ENCODE data around the gene NRG3.

The NRG3 gene

DNA sequence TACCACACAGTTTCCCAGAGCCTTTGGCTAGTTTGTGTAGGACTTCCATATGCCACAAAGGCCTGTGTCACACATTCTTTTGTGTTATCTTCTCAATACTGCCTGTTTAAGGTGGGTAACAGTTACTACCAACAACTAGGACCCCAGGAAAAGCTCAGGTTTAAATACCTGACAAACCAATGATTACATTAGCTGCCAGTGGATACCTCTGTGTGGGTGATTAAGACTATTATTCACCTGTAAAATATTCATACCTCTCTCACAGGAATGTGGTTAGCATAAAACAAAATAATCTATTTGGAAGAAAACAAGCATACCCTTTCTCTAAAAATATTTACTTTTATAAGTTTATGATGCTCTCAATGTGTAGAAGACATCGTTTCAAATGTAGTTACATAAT, 1007.7 kb downstream of the NRG3 start:
- in situ Hi-C loops (cut with HindIII; ENCODE audit: low sequenced_read_pairs) = no loop called here

DNA sequence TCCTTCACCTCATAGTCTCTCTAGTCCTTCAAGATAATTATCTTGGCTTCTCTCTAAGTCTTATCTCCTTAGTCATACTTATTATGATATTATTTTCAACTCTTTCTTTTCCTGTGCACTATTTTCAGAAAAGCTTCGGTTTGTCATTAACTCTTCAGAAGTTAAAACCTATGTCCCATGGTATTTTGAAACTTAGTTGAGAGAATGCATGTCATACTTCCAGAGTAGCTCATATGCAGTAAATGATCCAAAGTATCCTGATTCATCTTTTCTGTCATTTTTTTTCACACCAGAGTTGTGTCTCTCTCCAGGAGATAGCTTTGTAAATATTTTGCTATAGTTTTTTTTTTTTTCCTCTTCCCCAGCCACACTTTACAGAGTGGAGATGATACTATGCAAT, 1008.6 kb downstream of the NRG3 start:
- in situ Hi-C loops (cut with HindIII; ENCODE audit: low sequenced_read_pairs) = no loop called here

- in situ Hi-C loops (cut with HindIII; ENCODE audit: low sequenced_read_pairs) = no loop called here
Measured at GRCh38 chr10:82887488-82887887, 1012.5 kb downstream of the NRG3 start.

GRCh38 chr10:82888809-82889455, 1013.9 kb downstream of the NRG3 start:
- in situ Hi-C loops (cut with HindIII; ENCODE audit: low sequenced_read_pairs) = no loop called here

- in situ Hi-C loops (cut with HindIII; ENCODE audit: low sequenced_read_pairs) = no loop called here
Measured at GRCh38 chr10:82889728-82890127, 1014.7 kb downstream of the NRG3 start.

GRCh38 chr10:82890573-82890972, 1015.6 kb downstream of the NRG3 start:
- in situ Hi-C loops (cut with HindIII; ENCODE audit: low sequenced_read_pairs) = no loop called here

- in situ Hi-C loops (cut with HindIII; ENCODE audit: low sequenced_read_pairs) = no loop called here
Measured at GRCh38 chr10:82908096-82908495, 1033.1 kb downstream of the NRG3 start.

- in situ Hi-C loops (cut with HindIII; ENCODE audit: low sequenced_read_pairs) = no loop called here
Measured at GRCh38 chr10:82908751-82909150, 1033.8 kb downstream of the NRG3 start.

DNA sequence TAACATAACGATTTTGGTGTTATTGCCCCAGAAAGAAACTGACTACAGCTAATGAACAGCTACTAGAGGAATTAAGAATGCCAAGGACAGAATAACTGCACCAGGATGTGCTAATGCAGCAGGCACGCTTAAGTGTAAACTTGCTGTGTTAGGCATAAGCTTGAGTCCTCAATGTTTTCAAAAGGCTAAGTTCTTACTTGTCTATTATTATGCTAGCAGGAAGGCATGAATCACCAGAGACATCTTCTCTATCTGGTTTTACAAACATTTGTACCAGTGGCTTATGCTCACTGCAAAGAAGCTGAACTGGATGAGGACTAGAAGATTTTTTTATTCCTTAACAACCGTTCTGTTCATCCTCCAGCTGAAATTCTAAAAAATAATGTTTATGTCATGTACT, 1035.3 kb downstream of the NRG3 start:
- in situ Hi-C loops (cut with HindIII; ENCODE audit: low sequenced_read_pairs) = no loop called here

DNA sequence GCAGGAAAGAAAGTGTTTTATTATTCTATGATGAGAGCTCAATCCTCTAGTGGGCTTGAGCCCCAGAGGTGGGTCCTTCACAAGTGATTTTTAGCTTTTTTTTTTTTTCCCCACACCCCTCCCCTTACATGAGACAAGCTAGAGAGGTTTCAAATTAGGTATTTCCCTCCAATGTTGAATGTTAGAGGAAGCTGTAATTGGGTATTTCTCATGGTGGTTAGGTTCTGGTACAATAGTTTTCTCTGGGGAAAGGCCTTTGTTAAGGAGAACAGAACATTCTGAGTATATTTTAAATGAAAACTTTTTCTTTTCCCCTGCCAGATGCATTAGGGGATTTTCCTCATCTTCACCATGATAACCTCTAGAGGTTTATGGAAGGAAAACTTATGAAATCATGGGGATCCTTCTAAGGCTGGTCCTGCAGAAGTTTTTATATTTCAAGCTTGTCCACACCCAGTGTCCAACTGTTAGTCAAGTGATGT, 1039.7 kb downstream of the NRG3 start:
- in situ Hi-C loops (cut with HindIII; ENCODE audit: low sequenced_read_pairs) = no loop called here

DNA sequence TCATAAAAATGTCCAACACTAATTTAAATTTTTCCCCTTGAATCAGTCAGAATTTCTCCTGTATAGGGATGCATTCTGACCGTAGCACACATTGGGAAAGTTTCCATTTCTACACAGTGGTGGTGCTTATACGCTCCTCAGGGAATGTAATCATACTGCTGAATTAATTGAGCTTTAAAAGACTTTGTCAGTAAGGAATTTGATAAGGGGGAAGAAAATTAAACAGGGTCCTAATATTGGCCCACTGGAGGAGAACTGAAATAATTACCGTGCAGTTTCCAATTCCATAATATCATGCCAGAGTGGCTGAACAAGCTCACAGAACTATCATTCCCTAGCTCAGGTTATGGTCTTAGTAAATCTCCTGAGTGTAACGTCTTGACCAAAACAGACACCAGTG, 1041.9 kb downstream of the NRG3 start:
- in situ Hi-C loops (cut with HindIII; ENCODE audit: low sequenced_read_pairs) = no loop called here

DNA sequence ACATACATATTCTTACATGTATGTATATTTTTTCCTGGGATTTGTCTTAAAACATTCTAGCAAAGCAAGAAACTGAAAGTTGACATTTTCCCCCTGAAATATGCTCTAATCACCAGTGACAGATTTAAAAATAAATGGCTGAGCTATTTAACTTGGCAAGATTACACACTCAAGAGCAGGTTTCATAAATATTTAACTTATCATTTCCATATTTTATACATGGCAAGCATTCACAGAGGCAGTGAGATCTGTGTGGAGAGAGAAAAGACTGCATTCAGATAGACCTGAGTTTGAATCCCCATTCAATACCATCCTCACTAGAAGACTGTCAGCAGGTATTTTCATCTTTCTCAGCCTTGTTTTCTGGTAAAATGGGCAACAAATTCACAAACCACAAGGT, 1043.0 kb downstream of the NRG3 start:
- in situ Hi-C loops (cut with HindIII; ENCODE audit: low sequenced_read_pairs) = no loop called here

DNA sequence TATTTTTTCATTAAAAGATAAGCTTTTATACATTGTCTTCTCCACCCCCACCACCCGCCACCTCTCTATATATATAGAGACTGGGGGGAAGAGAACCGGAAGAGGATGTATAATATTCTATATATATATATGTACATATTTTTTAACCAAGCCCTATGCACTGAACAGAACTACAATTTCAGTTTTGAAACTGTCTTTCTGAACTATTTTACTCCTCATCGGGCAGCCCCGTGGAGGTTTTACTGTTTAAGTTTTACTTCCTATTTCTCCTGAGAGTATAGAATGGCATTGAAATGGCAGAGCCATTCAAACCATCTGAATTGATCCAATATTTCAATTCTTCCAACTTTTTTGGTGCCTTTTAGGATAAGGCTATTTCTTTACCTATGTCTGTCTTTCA, 1047.1 kb downstream of the NRG3 start:
- in situ Hi-C loops (cut with HindIII; ENCODE audit: low sequenced_read_pairs) = no loop called here

- in situ Hi-C loops (cut with HindIII; ENCODE audit: low sequenced_read_pairs) = no loop called here
Measured at GRCh38 chr10:82922755-82923154, 1047.8 kb downstream of the NRG3 start.

DNA sequence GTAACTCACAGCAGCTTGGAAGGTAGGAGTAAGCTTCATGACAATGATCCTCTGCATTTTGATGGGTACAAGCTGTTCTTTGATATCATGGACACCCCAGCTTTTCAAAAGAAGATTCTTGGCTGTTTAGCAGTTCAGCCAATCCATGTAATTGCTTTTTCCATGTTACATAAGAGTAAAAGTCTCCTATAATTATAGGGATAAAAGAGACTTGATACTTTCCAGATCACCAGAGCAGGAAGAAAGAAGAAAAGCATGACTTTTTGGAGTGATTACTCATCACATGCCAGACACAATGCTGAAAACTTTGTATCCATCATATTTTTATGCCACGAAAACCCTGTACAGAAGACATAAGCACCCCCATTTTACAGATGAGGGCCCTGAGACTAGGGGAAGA, 1049.7 kb downstream of the NRG3 start:
- in situ Hi-C loops (cut with HindIII; ENCODE audit: low sequenced_read_pairs) = no loop called here

DNA sequence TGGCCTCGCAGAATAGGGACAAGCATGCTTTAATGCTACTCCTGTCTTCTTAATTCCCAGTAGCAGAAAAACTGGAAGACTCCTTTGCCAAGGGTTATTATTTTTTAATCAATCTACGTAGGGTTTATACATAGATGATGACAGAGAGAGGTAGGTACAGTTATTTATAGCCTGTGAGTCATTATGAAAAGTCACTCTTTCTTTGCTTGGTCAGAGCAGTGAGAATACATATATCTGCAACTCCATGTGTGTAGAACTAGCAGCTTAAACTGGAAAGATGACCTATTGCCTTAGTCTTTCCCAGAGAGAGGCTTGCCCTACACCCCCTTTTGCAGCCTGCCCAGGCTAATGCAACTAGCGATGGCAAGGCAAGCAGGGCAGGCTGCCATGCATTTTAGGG, 1050.6 kb downstream of the NRG3 start:
- in situ Hi-C loops (cut with HindIII; ENCODE audit: low sequenced_read_pairs) = no loop called here

- in situ Hi-C loops (cut with HindIII; ENCODE audit: low sequenced_read_pairs) = no loop called here
Measured at GRCh38 chr10:82932451-82932850, 1057.5 kb downstream of the NRG3 start.

DNA sequence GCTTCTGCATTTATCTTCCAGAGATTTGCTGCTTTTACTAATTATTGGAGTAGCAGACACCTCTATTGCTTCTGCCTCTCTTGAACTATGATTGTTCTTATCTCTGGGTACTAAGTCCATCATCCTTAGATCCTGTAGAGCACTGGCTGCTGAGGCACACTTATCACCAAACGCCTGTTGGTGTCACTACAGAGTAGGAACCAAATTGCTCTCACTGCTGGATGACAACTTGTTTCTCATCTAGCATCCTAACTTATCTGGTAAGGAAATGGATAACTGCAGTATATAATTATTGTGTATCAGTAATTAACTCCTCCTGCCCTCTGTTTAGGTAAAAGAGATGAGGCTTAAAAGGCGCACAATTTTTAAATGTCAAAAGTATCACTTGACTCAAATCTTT, 1059.4 kb downstream of the NRG3 start:
- in situ Hi-C loops (cut with HindIII; ENCODE audit: low sequenced_read_pairs) = no loop called here

GRCh38 chr10:82934947-82935346, 1060.0 kb downstream of the NRG3 start:
- in situ Hi-C loops (cut with HindIII; ENCODE audit: low sequenced_read_pairs) = no loop called here

DNA sequence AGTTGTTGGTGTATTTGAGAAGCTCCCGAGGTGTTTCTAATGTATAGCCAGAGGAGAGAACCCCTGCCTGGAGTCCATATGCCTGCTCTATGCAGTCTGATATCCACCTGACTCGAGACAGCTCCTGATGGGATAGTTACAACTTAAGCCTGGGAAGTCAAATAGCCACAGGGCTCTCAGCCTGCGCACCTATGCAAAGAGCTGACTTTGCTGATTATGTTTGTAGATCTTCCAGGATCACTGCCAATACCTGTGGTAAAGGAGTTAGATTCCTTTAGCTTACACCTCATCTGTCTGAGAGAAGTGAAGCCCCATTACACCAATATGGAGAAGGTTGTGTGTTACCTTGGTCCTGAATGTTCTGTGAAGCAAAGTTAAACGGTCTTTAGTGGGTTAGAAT, 1063.3 kb downstream of the NRG3 start:
- in situ Hi-C loops (cut with HindIII; ENCODE audit: low sequenced_read_pairs) = no loop called here

GRCh38 chr10:82942286-82943099, 1067.5 kb downstream of the NRG3 start:
- in situ Hi-C loops (cut with HindIII; ENCODE audit: low sequenced_read_pairs) = no loop called here

GRCh38 chr10:82943142-82943541, 1068.1 kb downstream of the NRG3 start:
- in situ Hi-C loops (cut with HindIII; ENCODE audit: low sequenced_read_pairs) = no loop called here
